Measurements from ENCODE around the gene CHI3L2.

Gene CHI3L2

GRCh38 chr1:111289371-111289770 lies 61.9 kb downstream of the CHI3L2 start:
- Histone ChIP-seq H3K27me3 (ENCODE audit: control insufficient read depth in 2 of 2, insufficient read depth in 2 of 2, low read length in 2 of 2) (no peaks in the 10 kb centered on the region), H3K4me3 (ENCODE audit: low read length in 2 of 2) (no peak overlapping the region), H3K27ac (ENCODE audit: low read depth in 2 of 2, low read length in 2 of 2) (no peak overlapping the region), H3K4me1 (ENCODE audit: control insufficient read depth in 2 of 2, insufficient read depth in 2 of 2, low read length in 2 of 2) (no peaks in the 10 kb centered on the region), H3K9me3 (ENCODE audit: control insufficient read depth in 2 of 2, low read length in 2 of 2) (no peaks in the 10 kb centered on the region), H3K9ac (ENCODE audit: low read depth in 1 of 2, low read length in 2 of 2) (no peak overlapping the region), H3K36me3 (ENCODE audit: control insufficient read depth in 2 of 2, insufficient read depth in 2 of 2, low read length in 2 of 2) (no peaks in the 10 kb centered on the region)

- Histone ChIP-seq H3K9me3 (ENCODE audit: control insufficient read depth in 2 of 2, low read length in 2 of 2) (no peaks in the 10 kb centered on the region), H3K27ac (ENCODE audit: low read depth in 2 of 2, low read length in 2 of 2) (no peak overlapping the region), H3K27me3 (ENCODE audit: control insufficient read depth in 2 of 2, insufficient read depth in 2 of 2, low read length in 2 of 2) (no peaks in the 10 kb centered on the region), H3K4me3 (ENCODE audit: low read length in 2 of 2) (no peak overlapping the region), H3K36me3 (ENCODE audit: control insufficient read depth in 2 of 2, insufficient read depth in 2 of 2, low read length in 2 of 2) (no peaks in the 10 kb centered on the region), H3K9ac (ENCODE audit: low read depth in 1 of 2, low read length in 2 of 2) (no peak overlapping the region), H3K4me1 (ENCODE audit: control insufficient read depth in 2 of 2, insufficient read depth in 2 of 2, low read length in 2 of 2) (no peaks in the 10 kb centered on the region)
These were observed 62.6 kb downstream of the CHI3L2 start for GRCh38 chr1:111290104-111290503.

- H3K27ac ChIP-seq (ENCODE audit: low read depth in 2 of 2, low read length in 2 of 2), result no peak within 1 kb of the TSS
- H3K9ac ChIP-seq (ENCODE audit: low read depth in 1 of 2, low read length in 2 of 2), result no peak within 1 kb of the TSS
- H3K4me3 ChIP-seq (ENCODE audit: low read length in 2 of 2), result no peak within 1 kb of the TSS
- no peaks in the 10 kb centered on the region for H3K9me3 ChIP-seq (ENCODE audit: control insufficient read depth in 2 of 2, low read length in 2 of 2)
- no peaks in the 10 kb centered on the region for H3K4me1 ChIP-seq (ENCODE audit: control insufficient read depth in 2 of 2, insufficient read depth in 2 of 2, low read length in 2 of 2)
- no peaks in the 10 kb centered on the region for H3K36me3 ChIP-seq (ENCODE audit: control insufficient read depth in 2 of 2, insufficient read depth in 2 of 2, low read length in 2 of 2)
- no peaks in the 10 kb centered on the region for H3K27me3 ChIP-seq (ENCODE audit: control insufficient read depth in 2 of 2, insufficient read depth in 2 of 2, low read length in 2 of 2)
These were observed 63.1 kb downstream of the CHI3L2 start, which contains the start of gene CHIA for GRCh38 chr1:111290630-111291029. TSS of gene CHIA (plus strand) at chr1:111290851. CDS start at chr1:111310468, 19,617 bp downstream.
